OCI-M1 (cell line): ENCODE results near the gene RPL13.

Experiments
- DNase-seq: peaks from one replicate; lab custom pipeline; 2025; lab: John Stamatoyannopoulos, UW

RPL13 gene

GRCh38 chr16:89599451-89599858 lies 39.0 kb downstream of the RPL13 start:
- DNase-seq, result peak; percentile 46

DNA sequence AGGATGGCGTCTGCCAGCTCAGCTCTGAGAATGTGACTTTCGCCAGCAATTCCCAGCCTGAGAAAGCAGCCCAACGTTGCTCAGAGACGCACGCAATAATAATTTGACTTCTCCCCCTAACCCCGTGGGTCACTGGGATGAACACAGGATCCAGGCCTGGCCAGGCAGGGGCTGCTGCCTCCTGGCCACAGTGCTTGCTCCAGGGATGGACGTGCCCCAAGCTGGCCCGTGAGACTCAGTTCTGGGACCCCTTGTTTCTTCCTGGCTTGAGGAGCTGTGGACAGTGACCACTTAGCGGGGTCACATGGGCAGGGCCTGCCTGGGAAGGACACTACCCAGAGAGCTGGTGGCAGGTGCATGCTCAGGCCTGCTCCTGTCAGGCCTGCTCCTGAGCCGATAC lies 39.4 kb downstream of the RPL13 start:
- DNase-seq, result no peak

- no peak for DNase-seq
These were observed 39.9 kb downstream of the RPL13 start for GRCh38 chr16:89600427-89600826.

- no peak for DNase-seq
These were observed 40.5 kb downstream of the RPL13 start for GRCh38 chr16:89600956-89601355.

DNA sequence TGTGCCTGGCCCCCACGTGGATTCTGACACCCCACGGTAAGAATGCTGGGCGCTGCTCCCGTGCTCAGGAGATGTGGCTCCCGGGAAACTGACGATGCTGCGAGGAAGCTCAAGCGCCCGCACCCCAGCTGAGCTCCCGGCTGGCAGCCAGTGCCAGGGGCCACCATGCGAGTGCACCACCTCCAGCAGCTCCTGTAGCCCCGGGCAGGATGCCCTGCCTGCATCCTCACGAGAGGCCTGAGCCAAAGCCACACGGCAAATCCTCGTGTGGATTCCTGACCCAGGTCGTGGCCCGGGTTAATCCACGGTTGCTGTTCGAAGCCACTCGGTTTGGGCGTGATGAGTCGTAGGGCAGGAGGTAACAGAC lies 41.4 kb downstream of the RPL13 start:
- no peak for DNase-seq

DNA sequence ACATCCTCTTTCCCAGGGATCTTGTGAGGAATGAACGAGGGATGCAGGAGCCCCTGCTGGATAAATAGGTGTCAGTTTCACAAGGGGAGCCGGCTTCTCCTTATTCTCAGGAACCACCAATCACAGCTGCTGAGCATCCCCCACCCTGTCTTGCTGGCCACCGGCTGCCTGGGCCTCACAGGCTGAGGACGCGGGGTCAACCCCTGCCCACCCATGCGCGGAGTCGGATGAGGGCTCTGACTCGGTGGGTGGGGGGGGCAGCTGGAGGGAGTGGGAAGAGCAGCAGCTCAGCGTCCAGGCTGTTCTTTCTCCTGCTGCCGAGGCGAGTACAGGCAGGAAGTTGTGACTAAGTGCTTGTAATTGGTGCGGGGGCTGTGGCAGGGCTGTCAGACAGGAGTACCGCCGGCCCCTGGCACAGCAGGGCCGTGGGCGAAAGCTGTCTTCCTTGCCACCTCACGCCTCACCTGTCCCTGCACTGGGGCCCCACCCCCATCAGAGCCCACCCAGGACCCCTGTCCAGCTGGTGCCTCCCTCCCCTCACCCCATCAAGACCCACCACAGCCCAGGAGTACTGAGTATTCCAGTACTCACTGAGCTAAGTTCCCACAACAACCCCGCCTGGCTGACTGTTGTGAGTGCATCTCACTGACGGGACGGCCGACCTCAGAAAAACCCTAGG lies 41.9 kb downstream of the RPL13 start:
- DNase-seq, result peak; percentile 35

DNA sequence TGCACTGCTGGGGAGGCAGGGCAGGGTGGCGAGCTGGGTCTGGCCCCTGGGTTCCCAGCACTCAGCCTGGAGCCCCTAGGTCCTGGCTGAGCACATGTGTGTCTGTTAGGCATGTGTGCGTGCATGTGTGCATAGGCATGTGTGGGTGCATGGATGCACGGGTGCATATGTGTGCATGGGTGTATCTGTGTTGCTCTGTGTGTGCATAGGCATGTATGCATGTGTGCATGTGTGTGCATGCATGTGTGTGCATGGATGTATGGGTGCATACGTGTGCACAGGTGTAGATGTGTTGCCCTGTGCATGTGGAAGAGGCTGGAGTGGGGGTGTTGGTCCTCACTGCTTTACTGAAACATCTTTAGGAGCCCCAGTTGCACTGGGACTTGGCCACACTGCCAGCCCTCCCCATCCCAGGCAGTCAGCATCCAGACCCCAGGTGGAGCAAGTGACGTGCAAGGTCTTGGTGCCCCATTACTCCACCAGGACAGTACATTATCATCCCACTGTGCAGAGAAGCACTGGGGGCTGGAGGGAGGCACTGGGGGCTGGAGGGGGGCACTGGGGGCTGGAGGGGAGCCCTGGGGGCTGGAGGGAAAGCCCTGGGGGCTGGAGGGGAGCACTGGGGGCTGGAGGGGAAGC lies 42.6 kb downstream of the RPL13 start:
- DNase-seq, result no peak

- DNase-seq, result no peak
These were observed 44.3 kb downstream of the RPL13 start for GRCh38 chr16:89604764-89605163.

DNA sequence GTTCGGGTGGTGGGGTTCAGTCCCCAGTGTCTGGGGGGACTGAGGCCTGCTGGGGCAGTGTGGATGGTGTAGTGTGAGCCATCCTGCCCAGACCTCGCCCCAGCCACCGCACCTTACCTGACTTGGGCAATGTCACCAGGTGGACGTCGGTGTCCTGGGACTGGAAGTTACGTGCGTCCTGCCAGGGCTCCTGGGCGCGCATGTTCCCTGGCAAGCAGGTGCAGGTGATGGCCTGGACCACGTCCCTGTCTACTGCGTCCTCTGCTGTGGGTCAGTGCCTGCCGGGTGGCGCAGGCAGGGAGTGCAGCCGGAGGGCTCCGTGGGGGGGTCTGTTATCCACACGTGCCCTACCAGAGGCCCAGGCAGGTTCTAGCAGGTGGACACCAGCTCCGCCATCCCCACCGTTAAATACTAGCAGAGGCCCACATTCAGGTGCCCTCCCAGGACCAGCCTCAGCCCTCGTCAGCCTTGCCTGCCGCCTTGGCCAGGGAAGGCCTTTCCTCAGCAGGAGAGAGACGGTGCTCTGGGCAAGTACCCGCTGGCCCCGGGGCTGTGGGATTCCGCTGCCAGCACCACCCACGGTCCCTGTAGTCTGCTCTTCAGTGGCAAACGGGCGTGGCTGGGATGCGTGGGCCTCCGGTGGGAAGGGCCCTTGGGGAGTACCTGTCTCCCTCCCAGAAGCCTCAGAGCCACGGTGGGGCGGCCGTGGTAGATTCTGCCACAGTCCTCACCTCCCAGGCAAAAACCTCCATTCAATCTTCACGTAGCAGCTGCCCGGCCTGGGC lies 44.9 kb downstream of the RPL13 start:
- DNase-seq, result no peak

GRCh38 chr16:89606006-89606405 lies 45.5 kb downstream of the RPL13 start:
- no peak for DNase-seq

DNA sequence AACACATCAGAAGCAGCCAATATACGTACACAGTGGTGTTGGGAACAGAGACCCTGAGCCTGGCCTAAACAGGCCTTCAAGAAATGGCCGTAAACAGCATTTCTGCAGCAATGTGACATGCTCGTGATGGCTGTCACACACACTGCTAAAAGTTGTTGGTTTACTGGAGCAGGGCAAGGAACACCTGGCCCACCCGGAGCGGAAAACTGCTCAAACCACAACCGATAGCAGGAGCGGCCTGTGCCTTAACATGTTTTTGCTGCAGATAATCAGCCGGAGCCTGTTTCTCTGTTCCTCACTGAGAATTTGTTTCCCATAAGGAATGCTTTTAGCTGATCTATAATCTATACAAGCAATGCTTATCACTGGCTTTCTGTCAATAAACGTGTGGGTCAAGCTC lies 47.0 kb downstream of the RPL13 start:
- no peak for DNase-seq

- DNase-seq, result no peak
These were observed 47.7 kb downstream of the RPL13 start for GRCh38 chr16:89607937-89608740.

DNA sequence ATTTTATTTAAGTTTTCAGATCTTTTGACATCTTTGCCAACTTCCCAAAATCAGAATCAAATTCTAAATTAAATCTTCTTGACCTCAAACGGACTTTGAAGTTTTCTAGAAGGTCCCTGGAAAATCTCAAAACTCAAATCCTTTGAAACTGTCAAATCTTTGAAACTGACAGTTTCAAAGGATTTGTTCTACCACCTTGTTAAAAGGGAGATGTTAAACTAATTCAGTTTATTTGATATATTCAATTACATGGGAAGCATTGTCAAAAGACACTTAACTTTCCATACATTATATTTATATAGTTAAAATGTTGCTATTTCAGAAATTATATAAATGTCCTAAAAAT lies 49.6 kb downstream of the RPL13 start:
- no peak for DNase-seq

DNA sequence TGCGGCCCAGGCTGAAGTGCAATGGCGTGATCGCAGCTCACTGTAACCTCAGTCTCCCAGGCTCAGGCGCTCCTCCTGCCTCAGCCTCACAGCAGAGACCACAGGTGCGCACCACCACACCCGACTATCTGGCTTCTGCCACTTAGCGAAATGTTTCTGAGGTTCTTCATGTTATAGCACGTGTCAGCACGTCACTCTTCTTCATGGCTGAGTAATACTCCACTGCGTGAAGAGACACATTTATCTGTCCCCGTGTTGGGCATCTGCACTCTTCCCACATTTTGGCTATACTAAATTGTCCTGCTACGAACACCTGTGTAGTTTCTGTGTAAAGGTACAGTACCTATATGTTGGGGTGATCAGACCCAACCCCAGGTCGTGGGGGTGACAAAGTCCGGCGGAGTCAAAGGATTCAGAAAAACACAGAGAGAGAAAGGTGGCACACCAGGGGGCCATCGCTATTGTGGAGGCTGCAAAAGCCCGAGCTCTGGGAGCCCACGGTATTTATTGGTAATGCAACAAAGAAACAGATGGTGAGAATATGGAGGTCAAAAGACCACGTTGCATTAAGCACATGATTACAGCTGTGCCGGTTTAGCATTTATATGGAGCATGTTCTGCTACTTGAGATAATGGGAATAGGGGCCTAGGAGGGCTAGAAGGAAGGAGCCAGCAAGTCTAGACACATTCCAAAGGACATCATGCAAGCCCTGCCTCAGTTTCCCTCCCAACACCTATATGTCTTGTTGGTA lies 52.1 kb downstream of the RPL13 start:
- DNase-seq, result no peak

DNA sequence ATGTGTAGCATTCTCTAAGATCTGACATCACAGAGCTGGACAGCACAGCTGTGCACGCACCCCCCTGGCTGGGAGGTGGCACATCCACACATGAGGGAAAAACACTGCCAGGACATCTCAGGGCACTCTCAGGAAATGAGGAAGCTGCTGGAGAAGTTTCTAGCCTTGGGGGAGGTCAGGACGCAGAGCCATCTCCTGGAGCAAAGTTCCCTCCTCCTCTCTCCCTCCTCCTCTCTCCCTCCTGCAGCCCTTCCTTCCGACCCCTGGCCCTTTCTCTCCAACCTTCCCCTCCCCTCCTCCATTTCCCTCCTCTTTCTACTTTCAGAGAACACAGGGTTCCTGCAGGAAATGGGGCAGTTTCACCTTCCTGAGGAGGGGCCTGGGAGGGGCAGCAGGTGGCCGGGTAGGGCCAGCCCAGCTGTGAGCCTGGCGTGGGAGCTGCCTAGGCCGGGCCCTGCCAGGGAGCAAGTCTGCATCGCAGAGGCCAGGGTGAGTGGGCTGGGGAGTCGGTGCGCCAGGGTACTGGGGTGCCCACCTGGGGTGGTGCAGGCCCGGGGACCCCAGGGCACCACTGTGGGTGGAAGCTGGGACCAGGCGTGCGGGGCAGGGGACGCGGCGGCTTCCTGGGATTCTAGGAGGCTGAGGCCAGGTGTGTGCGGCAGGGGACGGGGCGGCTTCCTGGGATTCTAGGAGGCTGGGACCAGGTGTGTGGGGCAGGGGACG lies 52.9 kb downstream of the RPL13 start, which contains the start of gene DPEP1:
Gene DPEP1 (plus strand): TSS at position 412 of the 723 bp plus-strand sequence. CDS start 16,769 bp downstream, outside the sequence.
- DNase-seq, result no peak

DNA sequence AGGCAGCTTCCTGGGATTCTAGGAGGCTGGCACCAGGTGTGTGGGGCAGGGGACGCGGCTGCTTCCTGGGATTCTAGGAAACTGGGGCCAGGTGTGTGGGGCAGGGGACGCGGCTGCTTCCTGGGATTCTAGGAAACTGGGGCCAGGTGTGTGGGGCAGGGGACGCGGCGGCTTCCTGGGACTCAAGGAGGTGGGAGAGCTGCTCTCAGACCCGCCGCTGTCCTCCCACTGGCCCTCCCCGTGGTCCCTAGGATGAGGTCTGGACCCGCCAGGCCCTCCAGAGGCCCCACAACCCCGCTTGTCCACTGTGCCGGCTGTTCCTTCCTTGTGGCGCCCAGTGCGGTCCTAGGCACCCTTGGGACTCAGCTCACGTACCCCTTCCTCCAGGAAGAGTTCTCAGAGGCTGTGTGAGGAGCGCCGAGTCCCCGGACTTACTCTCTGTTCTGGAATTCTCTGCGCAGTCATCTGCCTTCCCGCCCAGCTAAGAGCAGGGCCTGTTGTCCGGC lies 53.5 kb downstream of the RPL13 start:
- DNase-seq, result no peak
